ENCODE data around the gene PARP15.
"Not testable (repeated sequence)": the region's sequence is repeated elsewhere in the genome, so short reads cannot be mapped to it uniquely, and the experiment has no call there.

The PARP15 gene

DNA sequence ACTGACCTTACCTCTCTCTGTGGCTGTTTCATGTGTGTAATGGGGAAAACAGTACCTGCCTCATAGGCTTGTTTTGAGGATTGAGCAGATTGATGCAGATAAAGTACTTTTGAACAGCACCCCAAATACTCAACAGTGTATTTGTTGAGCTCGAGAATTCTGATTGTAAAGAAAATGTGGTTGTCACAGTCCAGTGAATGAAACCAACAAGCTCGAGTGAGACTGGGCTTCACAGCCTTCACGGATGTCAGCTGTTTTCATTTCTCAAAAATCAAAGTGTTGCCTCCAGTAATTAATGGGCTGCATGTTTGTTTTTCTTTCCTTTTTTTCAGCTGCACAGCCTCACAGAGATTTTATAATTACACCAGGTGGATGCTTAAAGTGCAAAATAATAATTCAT is 43.7 kb downstream of the PARP15 start:
- DNase-seq = peak in 2 of 3 experiments; percentile 61 to 86

DNA sequence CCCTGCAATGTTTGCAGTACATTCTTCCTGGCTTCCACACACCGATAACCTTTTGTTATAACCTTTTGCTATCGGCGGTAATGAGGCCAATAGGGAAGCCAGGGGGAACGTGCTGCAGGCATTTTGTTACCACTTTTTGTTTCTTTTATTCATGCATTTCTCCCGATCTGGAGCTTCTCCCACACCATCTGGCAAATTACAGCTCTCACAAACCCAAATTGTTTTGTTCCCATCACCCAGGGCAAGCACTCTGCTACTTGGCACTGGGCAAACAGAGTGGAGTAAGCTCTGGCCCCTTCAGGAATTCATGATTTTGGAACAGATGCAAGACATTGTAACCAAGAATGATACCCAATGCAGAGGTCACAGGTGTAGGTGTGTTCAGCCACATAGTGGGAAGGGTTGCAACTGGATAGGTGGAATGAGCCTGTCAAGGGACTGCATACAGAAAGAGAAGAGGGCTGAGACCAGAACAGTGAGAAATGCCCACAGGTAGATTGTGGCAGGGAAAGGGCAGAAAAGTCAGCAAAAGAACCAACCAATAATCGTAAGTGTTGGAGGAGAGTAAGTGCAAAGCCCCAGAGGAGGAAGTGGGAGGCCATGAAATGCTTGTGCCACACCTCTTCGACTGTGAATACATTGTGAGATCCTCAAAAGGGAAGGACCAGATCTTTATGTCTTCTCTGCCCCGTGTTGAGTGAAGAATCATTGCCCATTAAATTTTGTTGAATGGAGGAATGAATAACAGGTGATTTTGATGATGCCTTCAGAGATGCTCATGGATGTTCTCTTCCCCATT is 45.8 kb downstream of the PARP15 start:
- no peak for DNase-seq

DNA sequence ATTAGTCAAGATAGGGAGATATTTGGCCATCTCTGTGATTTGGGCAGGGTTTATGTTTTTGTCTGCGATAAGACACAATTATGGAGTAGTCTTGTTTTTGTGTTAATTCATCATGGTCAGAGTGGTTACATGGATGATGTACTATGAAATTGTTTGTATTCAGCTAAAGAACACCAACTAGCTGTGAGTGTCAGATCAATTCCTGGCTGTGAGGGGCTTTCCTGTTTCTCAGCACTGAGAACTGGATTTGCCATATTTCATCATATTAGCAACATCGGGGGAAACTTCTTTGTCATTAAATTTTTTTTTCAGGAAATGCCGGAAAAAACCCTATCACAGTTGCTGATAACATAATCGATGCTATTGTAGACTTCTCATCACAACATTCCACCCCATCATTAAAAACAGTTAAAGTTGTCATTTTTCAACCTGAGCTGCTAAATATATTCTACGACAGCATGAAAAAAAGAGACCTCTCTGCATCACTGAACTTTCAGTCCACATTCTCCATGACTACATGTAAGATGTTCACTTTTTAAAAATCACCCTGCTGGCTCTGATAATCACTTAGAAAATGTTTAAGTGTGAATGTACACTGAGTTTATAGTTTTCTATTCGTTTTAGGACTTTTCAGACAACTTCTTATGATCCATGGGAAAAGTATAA is 49.2 kb downstream of the PARP15 start:
- no peak for DNase-seq

DNA sequence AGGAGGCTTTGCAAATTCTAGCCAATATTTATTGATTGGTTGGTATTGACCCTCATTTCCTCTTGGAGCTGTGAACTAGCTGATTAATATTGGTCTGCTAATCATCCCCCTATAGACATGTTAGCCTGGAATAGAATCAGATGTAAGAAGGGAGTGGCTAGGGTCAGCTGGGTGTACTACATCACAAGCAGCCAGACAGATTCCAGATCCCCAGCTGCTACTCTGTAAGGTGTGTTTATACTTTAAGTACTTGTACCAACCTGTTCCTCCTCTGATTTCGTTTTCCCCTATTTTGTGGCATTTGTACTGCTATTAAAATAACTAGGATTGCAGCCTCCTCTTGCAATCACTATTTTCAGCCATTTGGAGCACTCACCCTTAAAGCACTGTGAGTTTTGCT is 49.9 kb downstream of the PARP15 start:
- peak in 1 of 3 experiments; percentile 30 for DNase-seq

DNA sequence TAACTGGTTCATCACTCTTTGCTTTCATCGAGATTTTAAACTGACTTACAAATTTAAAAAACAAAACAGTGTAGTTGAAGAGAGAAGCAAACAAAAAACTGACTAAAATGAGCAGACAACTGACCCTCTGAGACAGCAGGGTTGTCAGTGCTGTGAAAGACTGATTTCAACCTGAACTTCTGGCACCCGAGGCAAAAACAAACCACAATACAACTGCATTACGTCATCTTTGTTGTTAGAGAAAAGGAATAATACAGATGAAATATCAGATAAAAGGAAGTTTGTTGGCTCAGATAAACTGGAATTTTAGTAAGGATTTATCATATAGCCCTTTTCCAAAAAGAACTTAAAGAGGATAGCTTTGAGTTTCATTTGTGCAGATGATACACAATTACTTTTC is 51.1 kb downstream of the PARP15 start:
- DNase-seq = no peak

DNA sequence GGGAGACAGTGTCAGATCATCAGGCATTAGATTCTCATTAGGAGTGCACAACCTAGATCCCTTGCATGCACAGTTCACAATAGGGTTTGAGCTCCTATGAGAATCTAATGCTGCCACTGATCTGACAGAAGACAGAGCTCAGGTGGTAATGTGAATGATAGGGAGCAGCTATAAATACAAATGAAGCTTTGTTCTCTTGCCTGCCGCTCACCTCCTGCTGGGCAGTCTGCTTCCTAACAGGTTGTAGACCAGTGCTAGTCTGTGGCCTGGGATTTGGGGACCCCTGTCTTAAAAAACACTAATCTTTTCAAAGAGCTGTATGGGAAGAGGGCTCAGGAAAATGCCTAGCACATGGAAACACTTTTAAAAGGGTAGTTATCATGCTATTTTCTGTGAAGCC is 52.3 kb downstream of the PARP15 start:
- no peak for DNase-seq

DNA sequence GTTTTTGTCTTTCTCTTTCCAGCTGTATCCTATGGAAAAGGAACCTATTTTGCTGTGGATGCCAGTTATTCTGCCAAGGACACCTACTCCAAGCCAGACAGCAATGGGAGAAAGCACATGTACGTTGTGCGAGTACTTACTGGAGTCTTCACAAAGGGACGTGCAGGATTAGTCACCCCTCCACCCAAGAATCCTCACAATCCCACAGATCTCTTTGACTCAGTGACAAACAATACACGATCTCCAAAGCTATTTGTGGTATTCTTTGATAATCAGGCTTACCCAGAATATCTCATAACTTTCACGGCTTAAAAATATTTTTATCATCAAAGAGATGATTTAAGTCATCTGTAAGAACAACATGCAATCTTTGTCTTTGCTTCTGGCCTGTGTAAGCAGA is 58.3 kb downstream of the PARP15 start:
- DNase-seq = no peak

DNA sequence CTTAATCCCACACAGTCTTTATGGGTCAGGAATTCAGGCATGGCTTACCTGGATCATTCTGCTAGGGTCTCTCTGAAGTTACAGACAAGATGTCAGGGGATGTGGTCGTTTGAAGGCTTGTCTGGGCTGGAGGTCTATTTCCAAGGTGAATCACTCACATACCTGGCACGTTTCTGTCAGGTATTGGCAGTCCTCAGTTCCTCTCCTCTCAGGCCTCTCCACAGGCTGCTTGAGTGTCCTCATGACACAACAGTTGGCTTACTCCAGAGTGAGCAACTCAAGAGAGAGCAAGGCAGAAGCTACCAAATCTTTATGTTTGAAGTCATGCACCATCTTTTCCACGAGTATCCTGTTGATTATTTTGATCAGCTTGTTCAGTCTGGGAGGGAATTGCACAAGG is 59.2 kb downstream of the PARP15 start:
- no peak for DNase-seq

DNA sequence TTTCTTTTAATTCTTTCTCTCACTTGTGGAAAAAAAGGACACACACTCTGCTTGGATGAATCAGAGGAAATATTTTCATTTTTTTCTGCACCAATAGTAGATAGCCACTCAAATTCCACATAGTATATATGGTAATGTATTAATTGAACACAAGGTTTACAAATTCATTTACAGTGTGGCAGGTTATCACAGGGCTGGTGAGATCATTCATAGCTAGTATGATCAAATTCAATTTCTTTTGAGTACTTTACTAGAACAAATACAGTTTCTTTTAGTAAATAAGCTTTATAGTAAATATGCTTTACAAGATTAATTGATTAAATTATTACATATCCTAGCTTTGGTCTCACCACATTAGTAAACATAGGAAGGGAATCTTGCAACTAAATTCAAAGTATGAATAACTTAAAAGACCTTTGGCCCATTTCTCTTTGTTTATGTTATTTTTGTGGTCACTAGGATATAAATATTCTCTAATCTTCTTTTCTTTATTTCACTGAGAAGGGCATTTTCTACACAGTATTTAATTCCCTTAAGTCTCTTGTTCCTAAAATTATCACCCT is 63.1 kb downstream of the PARP15 start:
- no peak for DNase-seq

DNA sequence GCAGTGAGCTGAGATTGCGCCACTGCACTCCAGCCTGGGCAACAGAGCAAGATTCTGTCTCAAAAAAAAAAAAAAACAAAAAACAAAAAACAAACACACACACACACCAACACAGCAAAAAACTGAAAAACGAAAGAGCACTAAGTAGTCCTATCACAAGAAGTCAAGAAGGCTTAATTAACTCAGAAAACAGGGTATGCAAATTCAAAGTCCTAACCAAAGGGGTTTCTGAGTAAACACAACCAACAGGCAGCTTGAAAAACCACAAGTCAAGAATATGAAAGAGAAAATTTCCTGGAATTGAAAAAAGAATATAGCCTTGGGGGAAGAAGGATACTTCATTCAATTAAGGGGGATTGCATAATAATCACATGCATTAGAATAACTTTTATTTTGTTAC is 65.5 kb downstream of the PARP15 start:
- DNase-seq = no peak

DNA sequence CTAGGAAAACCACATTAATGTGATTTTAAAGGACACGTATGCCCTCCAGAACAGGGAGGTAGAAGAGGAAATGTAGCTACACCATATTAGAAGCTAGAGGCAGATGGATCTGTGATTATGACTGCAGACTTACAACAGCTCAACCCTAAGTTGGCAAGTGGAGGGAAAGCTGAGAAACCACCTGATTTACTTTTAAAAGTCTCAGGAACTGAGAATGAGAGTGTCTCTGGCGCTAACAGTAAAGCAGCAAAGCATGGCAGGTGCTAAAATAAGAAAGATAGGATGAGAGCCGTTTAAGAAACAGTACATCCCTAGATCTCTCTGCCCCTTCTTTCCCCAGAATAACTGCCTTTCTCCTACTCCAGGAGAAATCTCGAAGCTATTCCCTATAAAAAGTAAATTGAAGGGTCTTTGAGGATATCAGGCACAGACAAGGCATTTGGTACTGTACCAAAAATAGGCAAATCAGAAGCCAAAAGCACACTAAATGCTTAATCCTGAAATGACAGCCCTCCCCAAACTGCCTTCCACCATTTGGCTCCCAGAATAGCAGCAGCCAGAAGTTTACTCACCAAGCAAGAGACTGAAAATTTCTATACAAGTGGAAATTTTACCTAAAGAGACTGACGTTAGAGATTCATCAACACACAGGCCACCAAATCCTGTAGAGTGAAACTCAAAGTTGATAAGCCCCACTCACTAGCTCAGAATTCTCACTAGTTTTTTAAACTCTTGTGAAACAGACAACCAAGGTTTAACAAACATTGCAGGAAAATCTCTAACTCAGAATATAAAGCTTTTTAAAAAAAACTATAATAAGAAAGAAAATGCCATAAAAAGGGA is 68.9 kb downstream of the PARP15 start:
- DNase-seq = no peak

DNA sequence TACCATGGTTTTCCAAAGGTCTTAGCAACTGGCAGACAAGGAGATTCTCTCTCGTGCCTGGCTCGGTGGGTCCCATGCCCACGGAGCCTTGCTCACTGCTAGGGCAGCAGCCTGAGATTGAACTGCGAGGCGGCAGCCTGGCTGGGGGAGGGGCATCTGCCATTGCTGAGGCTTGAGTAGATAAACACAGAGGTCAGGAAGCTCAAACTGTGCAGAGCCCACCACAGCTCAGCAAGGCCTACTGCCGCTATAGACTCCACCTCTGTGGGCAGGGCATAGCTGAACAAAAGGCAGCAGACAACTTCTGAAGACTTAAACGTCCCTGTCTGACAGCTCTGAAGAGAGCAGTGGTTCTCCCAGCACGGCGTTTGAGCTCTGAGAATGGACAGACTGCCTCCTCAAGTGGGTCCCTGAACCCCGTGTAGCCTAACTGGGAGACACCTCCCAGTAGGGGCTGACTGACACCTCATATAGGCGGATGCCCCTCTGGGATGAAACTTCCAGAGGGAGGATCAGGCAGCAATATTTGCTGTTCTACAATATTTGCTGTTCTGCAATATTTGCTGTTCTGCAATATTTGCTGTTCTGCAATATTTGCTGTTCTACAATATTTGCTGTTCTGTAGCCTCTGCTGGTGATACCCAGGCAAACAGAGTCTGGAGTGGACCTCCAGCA is 73.9 kb downstream of the PARP15 start:
- not testable (repeated sequence) for DNase-seq

DNA sequence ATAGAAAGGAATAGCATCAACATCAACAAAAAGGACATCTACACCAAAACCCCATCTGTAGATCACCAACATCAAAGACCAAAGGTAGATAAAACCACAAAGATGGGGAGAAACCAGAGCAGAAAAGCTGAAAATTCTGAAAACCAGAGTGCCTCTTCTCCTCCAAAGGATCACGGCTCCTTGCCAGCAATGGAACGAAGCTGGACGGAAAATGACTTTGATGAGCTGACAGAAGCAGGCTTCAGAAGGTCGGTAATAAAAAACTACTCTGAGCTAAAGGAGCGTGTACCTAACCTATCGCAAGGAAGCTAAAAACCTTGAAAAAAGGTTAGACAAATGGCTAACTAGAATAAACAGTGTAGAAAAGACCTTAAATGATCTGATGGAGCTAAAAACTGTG is 74.5 kb downstream of the PARP15 start:
- not testable (repeated sequence) for DNase-seq

DNA sequence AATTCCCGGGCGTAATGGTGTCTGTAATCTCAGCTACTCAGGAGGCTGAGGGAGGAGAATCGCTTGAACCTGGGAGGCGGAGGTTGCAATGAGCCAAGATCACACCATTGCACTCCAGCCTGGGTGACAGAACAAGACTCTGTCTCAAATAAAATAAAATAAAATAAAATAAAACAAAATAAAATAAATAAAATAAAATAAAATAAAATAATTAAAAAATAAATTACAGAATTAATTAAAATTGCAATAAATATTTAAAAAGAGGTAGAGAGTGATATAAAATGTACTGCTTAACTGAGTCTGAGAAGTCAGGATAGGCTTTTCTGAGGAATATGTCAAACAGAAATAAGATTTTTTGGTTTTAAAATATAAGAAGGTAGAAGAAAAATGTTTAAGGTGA is 80.9 kb downstream of the PARP15 start:
- not testable (repeated sequence) for DNase-seq

DNA sequence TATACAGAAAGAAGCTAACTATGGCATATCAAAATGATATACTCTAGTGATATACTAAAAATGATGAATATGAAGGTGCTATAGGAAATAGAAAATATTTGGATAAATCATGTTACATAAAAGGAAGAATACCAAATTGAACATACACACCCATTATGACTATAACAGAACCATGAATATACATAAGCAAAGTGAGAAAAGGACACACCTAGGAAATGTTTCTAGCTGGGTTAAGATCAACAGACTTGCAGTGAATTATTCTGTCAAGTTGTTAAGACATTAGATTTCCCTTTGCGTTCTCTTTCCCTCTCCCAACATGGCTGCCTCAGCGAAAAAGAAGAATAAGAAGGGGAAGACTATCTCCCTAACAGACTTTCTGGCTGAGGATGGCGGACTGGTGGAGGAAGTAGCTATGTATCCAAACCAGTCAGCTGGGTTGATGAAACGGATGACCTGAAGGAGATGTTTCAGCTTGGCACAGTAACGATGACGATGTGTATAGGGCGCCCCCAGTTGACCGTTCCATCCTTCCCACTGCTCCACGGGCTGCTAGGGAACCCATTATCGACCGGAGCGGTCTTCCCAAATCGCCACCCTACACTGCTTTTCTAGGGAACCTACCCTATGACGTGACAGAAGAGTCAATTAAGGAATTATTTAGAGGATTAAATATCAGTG is 83.0 kb downstream of the PARP15 start:
- no peak for DNase-seq

DNA sequence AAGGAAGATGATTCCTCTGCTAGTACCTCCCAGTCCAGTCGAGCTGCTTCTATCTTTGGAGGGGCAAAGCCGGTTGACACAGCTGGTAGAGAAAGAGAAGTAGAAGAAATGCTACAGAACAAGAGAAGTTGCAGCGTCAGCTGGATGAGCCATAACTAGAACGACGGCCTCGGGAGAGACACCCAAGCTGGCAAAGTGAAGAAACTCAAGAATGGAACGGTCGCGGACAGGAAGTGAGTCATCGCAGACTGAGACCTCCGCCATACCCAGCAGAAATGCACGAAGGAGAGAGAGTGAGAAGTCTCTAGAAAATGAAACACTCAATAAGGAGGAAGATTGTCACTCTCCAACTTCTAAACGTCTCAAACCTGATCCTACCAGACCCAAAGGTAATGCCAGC is 84.2 kb downstream of the PARP15 start:
- DNase-seq = no peak

DNA sequence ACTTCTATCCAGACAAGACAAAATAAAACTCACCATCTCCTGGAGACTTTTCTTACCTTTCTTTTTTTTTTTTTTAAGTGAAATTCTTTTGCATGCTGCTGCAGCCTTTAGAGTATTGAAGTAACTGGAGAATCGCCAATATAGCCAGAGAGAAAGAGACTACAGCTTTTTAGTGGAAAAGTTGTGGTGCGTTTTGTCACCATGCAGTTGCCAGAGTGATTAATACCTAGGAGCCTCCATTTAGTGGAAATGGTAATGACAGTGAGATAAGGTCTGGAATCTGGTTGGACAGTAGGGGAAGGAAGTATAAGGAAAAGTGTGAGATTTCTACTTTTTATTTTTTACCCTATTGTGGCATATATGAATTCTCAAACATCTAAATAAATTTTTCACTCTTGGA is 85.1 kb downstream of the PARP15 start:
- DNase-seq = no peak

DNA sequence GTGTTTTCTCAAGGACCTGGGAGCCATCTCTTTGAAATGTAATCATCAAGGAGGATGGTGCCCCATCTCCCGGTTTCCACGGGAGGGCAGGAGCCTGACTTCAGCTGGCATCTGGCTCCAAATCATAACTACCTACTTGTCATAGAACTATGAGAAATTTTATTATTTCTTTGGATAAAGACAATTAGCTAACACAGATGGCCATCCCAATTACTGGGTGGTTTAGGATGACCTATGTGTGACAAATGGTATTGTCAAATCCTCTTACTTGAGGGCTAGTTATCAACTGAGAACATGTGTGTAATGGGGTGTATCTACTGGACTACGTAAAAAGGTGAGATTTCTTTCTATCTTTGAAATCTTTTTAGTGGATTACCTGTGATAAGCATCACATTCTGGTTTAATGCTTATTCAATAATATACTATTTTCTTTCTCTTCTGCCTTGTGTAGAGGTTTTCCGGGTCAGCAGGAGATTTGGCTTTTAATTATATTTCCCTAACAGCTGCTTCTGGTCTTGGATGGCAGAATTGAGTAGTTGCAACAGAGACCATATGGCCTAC is 87.9 kb downstream of the PARP15 start:
- DNase-seq = peak in 1 of 3 experiments; percentile 17

DNA sequence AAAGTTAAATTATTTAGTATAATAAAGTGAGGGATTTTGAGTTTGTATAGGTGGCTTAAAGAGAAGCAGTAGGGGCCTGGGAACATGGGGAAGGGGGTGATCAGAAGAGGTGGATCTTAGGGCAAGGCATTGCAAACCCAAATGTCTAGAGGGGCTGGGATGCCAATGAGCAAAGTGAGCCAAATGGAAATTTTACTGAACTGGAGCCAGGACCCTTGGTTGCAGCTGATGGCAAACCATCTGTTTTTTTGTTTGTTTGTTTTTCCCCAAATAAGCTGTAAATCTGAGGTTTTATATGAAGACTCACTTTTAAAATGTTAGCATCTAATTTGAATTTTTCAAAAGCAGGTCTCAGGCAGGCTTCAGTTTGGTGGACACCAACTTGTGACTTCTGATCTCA is 88.4 kb downstream of the PARP15 start:
- DNase-seq = no peak

DNA sequence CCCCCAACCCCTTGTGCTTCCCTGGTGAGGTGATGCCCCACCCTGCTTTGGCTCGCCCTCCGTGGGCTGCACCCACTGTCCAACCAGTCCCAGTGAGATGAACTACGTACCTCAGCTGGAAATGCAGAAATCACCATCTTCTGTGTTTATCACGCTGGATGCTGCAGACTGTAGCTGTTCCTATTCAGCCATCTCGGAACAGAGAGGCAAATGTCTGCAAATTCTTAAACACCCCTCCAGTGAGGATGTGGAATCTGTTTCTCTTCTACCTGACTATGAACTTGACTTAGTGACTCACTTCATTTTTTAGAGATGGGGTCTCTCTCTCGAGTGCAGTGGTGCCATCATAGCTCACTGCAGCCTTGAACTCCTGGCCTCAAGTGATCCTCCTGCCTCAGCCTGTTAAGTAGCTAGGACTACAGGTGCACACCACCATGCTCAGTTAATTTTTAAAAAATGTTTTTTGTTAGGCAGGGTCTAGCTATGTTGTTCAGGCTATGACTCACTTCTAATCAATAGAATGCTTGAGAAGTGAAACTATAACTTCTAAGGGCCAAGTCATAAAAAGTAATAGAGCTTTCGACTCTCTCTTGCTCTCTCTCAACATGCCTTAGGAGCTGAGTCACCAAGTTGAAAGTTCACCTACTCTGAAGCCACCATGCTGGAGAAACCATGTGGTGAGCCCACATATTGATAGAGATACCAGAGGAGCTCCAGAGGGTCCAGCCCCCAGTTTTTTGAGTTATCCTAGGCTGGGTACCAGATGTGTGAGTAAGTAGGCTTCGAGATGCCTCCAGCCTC is 91.7 kb downstream of the PARP15 start:
- DNase-seq = no peak

DNA sequence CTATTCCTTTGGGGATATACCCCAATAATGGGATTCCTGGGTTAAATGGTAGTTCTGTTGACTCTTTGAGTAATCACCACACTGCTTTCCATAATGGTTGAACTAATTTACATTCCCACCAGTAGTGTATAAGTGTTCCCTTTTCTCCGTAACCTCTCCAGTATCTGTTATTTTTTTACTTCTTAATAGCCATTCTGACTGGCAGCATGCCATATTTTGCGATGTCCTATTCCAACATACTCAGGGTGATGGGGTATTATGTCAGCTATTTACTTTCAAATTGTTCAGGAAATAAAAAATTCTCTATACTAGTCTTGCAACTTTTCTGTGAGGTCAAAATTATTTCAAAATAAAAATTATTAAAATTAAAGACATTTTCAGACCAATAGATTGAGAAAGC is 94.1 kb downstream of the PARP15 start:
- DNase-seq = peak in 1 of 3 experiments; percentile 51

Data from NCI-H1417 (cell line).